Testis (tissue), 3 donors: ENCODE data around the gene HSD17B8. TPM values are rescaled to one million over a fixed set of nuclear protein-coding genes. Genes with fewer than 3 reads are reported as not detected.

ENCODE experiments used
- DNase-seq: peaks from one replicate; pipeline ENCODE4 v3.0.0-alpha.2; 2019
- H3K27ac ChIP-seq, 2 donors: fragments of 200-600 bp; sonication (generic); one replicate each; pipeline ENCODE4 v1.5.1; 2019
- H3K27me3 ChIP-seq: fragments of 200-600 bp; sonication (generic); one replicate; pipeline ENCODE4 v1.5.1; 2019
- H3K36me3 ChIP-seq: fragments of 200-600 bp; sonication (generic); one replicate; pipeline ENCODE4 v1.5.1; 2017; ENCODE audit warnings: low read depth; ENCODE audit errors: missing control alignments
- H3K4me1 ChIP-seq: fragments of 200-600 bp; sonication (generic); one replicate; pipeline ENCODE4 v1.5.1; 2019
- H3K4me3 ChIP-seq, 2 donors: fragments of 200-600 bp; sonication (generic); one replicate each; pipeline ENCODE4 v1.5.1; 2017 to 2019
- H3K9me3 ChIP-seq: fragments of 200-600 bp; sonication (generic); one replicate; pipeline ENCODE4 v1.5.1; 2017
- CTCF ChIP-seq, 3 experiments: fragments of 450-650 bp in 2 of 3; fragments of 200-600 bp in 1 of 3; sonication (generic) in 1 of 3; IDR thresholded peaks; one replicate each; pipeline ENCODE4 v1.5.1; 2016 to 2019; ENCODE audit warnings: antibody characterized with exemption in 3 of 3, mild to moderate bottlenecking in 2 of 3, moderate library complexity in 1 of 3
- POLR2A ChIP-seq: fragments of 450-650 bp; IDR thresholded peaks from one replicate; pipeline ENCODE4 v1.6.1; 2017; ENCODE audit warnings: antibody characterized with exemption, mild to moderate bottlenecking, moderate library complexity
- WGBS, 2 donors: methylation state at CpG; one replicate each; pipeline ENCODE4 v1.1.5; 2018; 5-methylcytosine and 5-hydroxymethylcytosine counted together
- intact Hi-C: fragments of 100-400 bp; cut with DNase I; formaldehyde crosslinking; loops from one replicate; pipeline ENCODE4 v1.15.1; 2023; ENCODE audit warnings: low total_unique reads
- polyA plus RNA-seq: library from polyadenylated mRNA; stranded (reverse); fragments of 350-450 nt; fragmentation: Illumina TruSeq; extraction: RNeasy Lipid Tissue Mini Kit (QIAGEN cat#74804); gene quantifications from one replicate; pipeline ENCODE4 v1.2.3, GENCODE V29; 2014; ENCODE audit warnings: low read depth, low replicate concordance; ENCODE audit not compliant: insufficient read depth
- total RNA-seq, 2 donors: library from RNA; depleted of rRNA; stranded (reverse); fragments of >200 nt; gene quantifications; one replicate each; pipeline ENCODE4 v1.2.3, GENCODE V29; 2016

The HSD17B8 gene
- total and polyA plus RNA-seq, 3 donors from 2014 or later, result 11.2 to 26.3 (median 25.4) TPM

- TF ChIP-seq CTCF (IDR thresholded peaks at IDR 0.05), result no peak
- TF ChIP-seq POLR2A, result no peak
- peaks cover 12% of the 10 kb centered on the region for H3K4me1 ChIP-seq
- H3K27ac ChIP-seq, result no peak overlapping the region
- no peaks in the 10 kb centered on the region for H3K36me3 ChIP-seq
- H3K9me3 ChIP-seq, result no peaks in the 10 kb centered on the region
- no peak for DNase-seq
- intact Hi-C loops, result no loop called here
- H3K27me3 ChIP-seq, result no peaks in the 10 kb centered on the region
- 69 to 74% methylated on average over 7 of the region's 7 CpGs for WGBS, 2 donors
- no peak overlapping the region for H3K4me3 ChIP-seq
These were observed 14.6 kb upstream of the HSD17B8 start for GRCh38 chr6:33189625-33190448.

DNA sequence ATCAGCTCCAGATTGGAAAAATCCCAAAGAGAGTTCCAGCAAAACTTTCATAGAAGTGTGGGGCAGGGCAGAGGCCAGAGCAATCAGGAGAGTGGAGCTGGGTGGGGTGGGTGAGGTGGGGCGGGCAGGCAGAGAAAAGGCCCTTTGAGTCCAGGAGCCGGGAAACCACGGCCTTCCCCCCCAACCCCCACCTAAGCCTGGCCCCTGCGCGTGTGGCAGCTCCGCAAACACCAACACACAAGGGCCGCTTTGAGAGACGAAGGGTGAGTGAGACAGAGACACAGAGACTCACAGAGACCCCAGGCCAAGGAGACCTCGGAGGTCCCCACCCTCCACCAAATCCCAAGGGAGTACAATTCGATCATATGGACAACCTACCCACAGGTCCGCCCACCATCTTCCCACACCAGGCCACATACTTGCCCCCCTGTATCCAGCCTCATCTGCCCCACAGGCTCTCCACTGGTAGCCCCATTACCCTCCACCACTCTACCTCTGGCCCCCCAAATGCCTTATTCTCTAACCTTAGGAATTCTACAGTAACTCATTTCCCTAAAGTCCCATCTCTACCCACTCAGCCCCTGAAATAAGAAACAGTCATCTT, 13.8 kb upstream of the HSD17B8 start:
- Histone ChIP-seq H3K27me3 (no peaks in the 10 kb centered on the region), H3K4me3 (no peak overlapping the region), H3K27ac (no peak overlapping the region), H3K9me3 (no peaks in the 10 kb centered on the region), H3K36me3 (no peaks in the 10 kb centered on the region), H3K4me1 (peaks cover 12% of the 10 kb centered on the region)
- 78 to 93% methylated on average over 10 to 11 of the region's 11 CpGs for WGBS, 2 donors
- no peak for DNase-seq
- intact Hi-C loops, result no loop called here
- no peak for TF ChIP-seq POLR2A
- TF ChIP-seq CTCF (IDR thresholded peaks at IDR 0.05), result no peak

DNA sequence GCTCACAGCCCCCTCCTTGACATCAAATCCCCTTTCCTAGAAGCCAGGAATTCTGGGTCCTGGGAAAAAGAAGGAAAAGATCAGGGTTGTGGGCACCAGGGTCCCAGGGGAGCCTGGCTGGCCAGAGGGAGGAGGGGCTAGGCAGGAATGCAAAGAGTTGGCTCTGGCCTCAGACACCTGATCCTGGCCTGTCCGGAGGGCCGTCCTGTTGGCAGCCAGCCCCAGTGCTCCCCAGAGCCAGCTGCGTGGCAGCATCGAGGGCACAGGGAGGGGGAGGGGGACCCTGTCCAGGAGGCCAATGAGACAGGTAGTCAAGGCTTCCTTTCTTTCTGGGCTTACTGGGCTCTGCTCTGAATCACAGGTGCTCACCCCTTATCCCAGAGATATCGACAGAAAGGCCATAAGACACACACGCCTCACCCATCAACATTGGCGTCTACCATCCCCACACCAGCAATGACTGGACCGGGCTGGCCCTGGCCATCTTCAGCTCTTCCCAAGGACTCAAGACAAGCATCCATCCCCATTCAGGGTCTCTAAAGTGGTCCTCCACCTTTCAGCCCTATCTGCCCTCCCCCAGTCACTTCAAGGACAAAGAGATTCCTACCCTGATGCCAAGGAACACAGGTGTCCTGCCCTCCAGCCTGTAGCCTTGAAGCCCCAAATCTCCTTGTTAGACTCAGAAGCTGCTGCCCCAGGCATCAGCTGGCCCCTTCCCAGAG, 12.9 kb upstream of the HSD17B8 start:
- intact Hi-C loops, result no loop called here
- TF ChIP-seq POLR2A (no peak), CTCF (IDR thresholded peaks at IDR 0.05) (no peak)
- DNase-seq, result no peak
- 54 to 60% methylated on average over 4 to 8 of the region's 8 CpGs for WGBS, 2 donors
- H3K4me3 ChIP-seq, result peak overlapping the region in 1 of 2 donors; percentile 40
- H3K27me3 ChIP-seq, result no peaks in the 10 kb centered on the region
- H3K27ac ChIP-seq, result no peak overlapping the region
- H3K9me3 ChIP-seq, result no peaks in the 10 kb centered on the region
- no peaks in the 10 kb centered on the region for H3K36me3 ChIP-seq
- peaks cover 12% of the 10 kb centered on the region for H3K4me1 ChIP-seq

DNA sequence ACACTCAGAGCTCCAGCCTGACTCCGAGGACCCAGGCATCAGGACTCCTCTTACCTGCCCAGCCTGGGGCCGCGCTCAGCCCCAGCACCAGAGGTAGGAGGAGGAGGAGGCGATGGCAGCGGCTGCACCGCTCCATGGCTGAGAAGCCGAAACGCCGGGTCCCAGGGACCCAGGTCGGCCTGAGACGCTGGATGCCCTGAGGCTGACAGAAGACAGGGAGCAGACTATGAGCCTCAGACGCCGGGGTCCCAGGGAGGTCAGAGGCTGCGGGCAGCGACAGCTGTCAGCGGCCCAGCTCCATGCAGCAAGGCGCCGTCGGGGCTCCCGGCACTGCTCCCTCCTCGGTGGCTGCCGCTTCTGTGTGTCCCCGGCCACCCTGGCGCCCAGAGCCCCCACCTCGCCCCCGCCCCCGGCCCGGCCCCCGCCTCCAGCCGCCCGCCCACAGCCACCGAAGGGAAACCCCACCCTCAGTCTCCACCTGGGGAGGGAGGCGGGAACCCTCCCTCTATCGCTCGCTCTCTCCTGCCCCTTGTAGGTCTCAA, 12.3 kb upstream of the HSD17B8 start, which contains the start of gene COL11A2:
Gene COL11A2 (minus strand): TSS at position 363 of the 542 bp plus-strand sequence. CDS start 227 bp downstream, at position 136.
- DNase-seq, result no peak
- H3K27ac ChIP-seq, result no peak within 1 kb of the TSS
- intact Hi-C loops, result no loop called here
- peak within 1 kb of the TSS; percentile 40 to 41 for H3K4me3 ChIP-seq
- no peaks in the 10 kb centered on the region for H3K27me3 ChIP-seq
- TF ChIP-seq CTCF (IDR thresholded peaks at IDR 0.05) (no peak), POLR2A (no peak)
- no peaks in the 10 kb centered on the region for H3K36me3 ChIP-seq
- H3K9me3 ChIP-seq, result no peaks in the 10 kb centered on the region
- 10 to 13% methylated on average over 10 to 34 of the region's 35 CpGs for WGBS, 2 donors
- peaks cover 13% of the 10 kb centered on the region for H3K4me1 ChIP-seq
